ENCODE results near the gene CCDC192.

The CCDC192 gene

DNA sequence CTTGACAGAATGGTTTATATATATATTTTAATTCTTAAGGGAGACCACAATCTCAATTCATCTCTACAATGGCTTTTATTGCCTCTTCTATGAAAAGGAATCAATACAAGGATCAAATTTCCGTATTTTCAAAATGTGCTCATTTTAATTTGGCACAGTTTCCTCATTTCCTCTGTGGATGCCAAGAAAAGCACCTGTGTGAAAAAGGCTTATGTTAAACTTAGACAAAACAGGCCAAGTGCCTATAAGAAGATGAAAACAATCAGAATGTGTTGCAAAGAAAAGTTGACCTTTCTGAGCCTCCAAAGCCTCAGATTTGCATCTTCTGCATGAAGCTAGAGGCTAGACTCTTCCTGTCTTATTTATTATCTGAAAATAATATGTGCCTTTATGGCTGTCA lies 206.6 kb downstream of the CCDC192 start:
- no peak for TF ChIP-seq EZH2phosphoT487 (IDR thresholded peaks at IDR 0.05; ENCODE audit: borderline replicate concordance)
- TF ChIP-seq CTCF (conservative IDR thresholded peaks at IDR 0.05; ENCODE audit: low read length), result no peak
- no peak overlapping the region for H2AFZ ChIP-seq (ENCODE audit: low read length)
- H3K9me2 ChIP-seq (replicated peaks; ENCODE audit: low read depth, low read length), result no peaks in the 10 kb centered on the region
- no peak overlapping the region for H3K4me3 ChIP-seq (ENCODE audit: low read length, poor library complexity, severe bottlenecking)
- H4K20me1 ChIP-seq (ENCODE audit: insufficient read depth, low read length, poor library complexity, severe bottlenecking), result no peaks in the 10 kb centered on the region
- H3K4me2 ChIP-seq (ENCODE audit: low read depth, low read length, poor library complexity, severe bottlenecking), result no peak overlapping the region
- no peaks in the 10 kb centered on the region for H3K27me3 ChIP-seq (ENCODE audit: insufficient read depth, low read length, poor library complexity, severe bottlenecking)
- H3F3A ChIP-seq (ENCODE audit: low read depth), result no peaks in the 10 kb centered on the region
- no peaks in the 10 kb centered on the region for H3K4me1 ChIP-seq (ENCODE audit: insufficient read depth, low read length, poor library complexity, severe bottlenecking)
- no peaks in the 10 kb centered on the region for H3K79me2 ChIP-seq (ENCODE audit: insufficient read depth, low read length)
- H3K9me3 ChIP-seq (ENCODE audit: insufficient read depth, low read depth, low read length), result no peaks in the 10 kb centered on the region
- no peaks in the 10 kb centered on the region for H3K36me3 ChIP-seq (ENCODE audit: insufficient read depth, low read length)
- H3K9ac ChIP-seq (ENCODE audit: low read depth, low read length, poor library complexity, severe bottlenecking), result no peak overlapping the region

GRCh38 chr5:127910307-127910956 lies 207.2 kb downstream of the CCDC192 start:
- no peak overlapping the region for H3K9ac ChIP-seq (ENCODE audit: low read depth, low read length, poor library complexity, severe bottlenecking)
- H3K9me3 ChIP-seq (ENCODE audit: insufficient read depth, low read depth, low read length), result no peaks in the 10 kb centered on the region
- H3F3A ChIP-seq (ENCODE audit: low read depth), result no peaks in the 10 kb centered on the region
- no peak overlapping the region for H3K4me3 ChIP-seq (ENCODE audit: low read length, poor library complexity, severe bottlenecking)
- no peak overlapping the region for H2AFZ ChIP-seq (ENCODE audit: low read length)
- no peak overlapping the region for H3K4me2 ChIP-seq (ENCODE audit: low read depth, low read length, poor library complexity, severe bottlenecking)
- no peaks in the 10 kb centered on the region for H3K9me2 ChIP-seq (replicated peaks; ENCODE audit: low read depth, low read length)
- no peaks in the 10 kb centered on the region for H3K79me2 ChIP-seq (ENCODE audit: insufficient read depth, low read length)
- TF ChIP-seq EZH2phosphoT487 (IDR thresholded peaks at IDR 0.05; ENCODE audit: borderline replicate concordance) (no peak), CTCF (conservative IDR thresholded peaks at IDR 0.05; ENCODE audit: low read length) (no peak)
- no peaks in the 10 kb centered on the region for H4K20me1 ChIP-seq (ENCODE audit: insufficient read depth, low read length, poor library complexity, severe bottlenecking)
- no peaks in the 10 kb centered on the region for H3K27me3 ChIP-seq (ENCODE audit: insufficient read depth, low read length, poor library complexity, severe bottlenecking)
- no peaks in the 10 kb centered on the region for H3K36me3 ChIP-seq (ENCODE audit: insufficient read depth, low read length)
- no peaks in the 10 kb centered on the region for H3K4me1 ChIP-seq (ENCODE audit: insufficient read depth, low read length, poor library complexity, severe bottlenecking)

GRCh38 chr5:127911619-127912018 lies 208.4 kb downstream of the CCDC192 start:
- H3K4me1 ChIP-seq (ENCODE audit: insufficient read depth, low read length, poor library complexity, severe bottlenecking), result no peaks in the 10 kb centered on the region
- TF ChIP-seq EZH2phosphoT487 (IDR thresholded peaks at IDR 0.05; ENCODE audit: borderline replicate concordance), result no peak
- TF ChIP-seq CTCF (conservative IDR thresholded peaks at IDR 0.05; ENCODE audit: low read length), result no peak
- no peak overlapping the region for H3K9ac ChIP-seq (ENCODE audit: low read depth, low read length, poor library complexity, severe bottlenecking)
- H3K27me3 ChIP-seq (ENCODE audit: insufficient read depth, low read length, poor library complexity, severe bottlenecking), result no peaks in the 10 kb centered on the region
- H3K4me2 ChIP-seq (ENCODE audit: low read depth, low read length, poor library complexity, severe bottlenecking), result no peak overlapping the region
- H3F3A ChIP-seq (ENCODE audit: low read depth), result no peaks in the 10 kb centered on the region
- H3K4me3 ChIP-seq (ENCODE audit: low read length, poor library complexity, severe bottlenecking), result no peak overlapping the region
- no peaks in the 10 kb centered on the region for H3K9me2 ChIP-seq (replicated peaks; ENCODE audit: low read depth, low read length)
- no peaks in the 10 kb centered on the region for H3K79me2 ChIP-seq (ENCODE audit: insufficient read depth, low read length)
- H2AFZ ChIP-seq (ENCODE audit: low read length), result no peak overlapping the region
- H3K36me3 ChIP-seq (ENCODE audit: insufficient read depth, low read length), result no peaks in the 10 kb centered on the region
- H4K20me1 ChIP-seq (ENCODE audit: insufficient read depth, low read length, poor library complexity, severe bottlenecking), result no peaks in the 10 kb centered on the region
- no peaks in the 10 kb centered on the region for H3K9me3 ChIP-seq (ENCODE audit: insufficient read depth, low read depth, low read length)

Data from Loucy (cell line).